Measurements from ENCODE around the gene AKR1C1.
"Not testable (repeated sequence)": the region's sequence is repeated elsewhere in the genome, so short reads cannot be mapped to it uniquely, and the experiment has no call there.

DNA sequence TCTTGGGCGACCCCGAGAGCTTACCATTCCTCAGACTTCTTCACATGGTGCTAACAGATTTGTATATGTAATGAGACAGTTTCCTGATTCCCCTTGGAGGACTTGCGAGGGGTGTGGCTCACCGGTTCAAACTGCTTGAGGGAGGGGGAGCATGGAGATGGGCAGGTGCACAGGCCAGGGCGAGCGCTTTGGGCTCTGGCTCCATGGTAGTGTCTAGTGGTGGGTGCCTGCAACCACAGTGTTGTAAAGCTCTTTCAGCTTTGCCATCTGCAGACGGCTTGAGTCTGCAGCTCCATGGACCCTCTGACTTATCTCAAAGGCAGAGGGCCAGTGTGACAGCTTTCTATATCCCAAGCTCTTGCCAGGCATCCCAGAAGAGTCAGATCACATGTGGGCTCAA is 7.1 kb upstream of the AKR1C1 start:
- TF ChIP-seq, protein P1, sequence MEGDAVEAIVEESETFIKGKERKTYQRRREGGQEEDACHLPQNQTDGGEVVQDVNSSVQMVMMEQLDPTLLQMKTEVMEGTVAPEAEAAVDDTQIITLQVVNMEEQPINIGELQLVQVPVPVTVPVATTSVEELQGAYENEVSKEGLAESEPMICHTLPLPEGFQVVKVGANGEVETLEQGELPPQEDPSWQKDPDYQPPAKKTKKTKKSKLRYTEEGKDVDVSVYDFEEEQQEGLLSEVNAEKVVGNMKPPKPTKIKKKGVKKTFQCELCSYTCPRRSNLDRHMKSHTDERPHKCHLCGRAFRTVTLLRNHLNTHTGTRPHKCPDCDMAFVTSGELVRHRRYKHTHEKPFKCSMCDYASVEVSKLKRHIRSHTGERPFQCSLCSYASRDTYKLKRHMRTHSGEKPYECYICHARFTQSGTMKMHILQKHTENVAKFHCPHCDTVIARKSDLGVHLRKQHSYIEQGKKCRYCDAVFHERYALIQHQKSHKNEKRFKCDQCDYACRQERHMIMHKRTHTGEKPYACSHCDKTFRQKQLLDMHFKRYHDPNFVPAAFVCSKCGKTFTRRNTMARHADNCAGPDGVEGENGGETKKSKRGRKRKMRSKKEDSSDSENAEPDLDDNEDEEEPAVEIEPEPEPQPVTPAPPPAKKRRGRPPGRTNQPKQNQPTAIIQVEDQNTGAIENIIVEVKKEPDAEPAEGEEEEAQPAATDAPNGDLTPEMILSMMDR (IDR thresholded peaks at IDR 0.05; ENCODE audit: borderline replicate concordance, extremely low read depth, low read length, poor library complexity, severe bottlenecking) = not testable (repeated sequence)
- TF ChIP-seq EZH2 (IDR thresholded peaks at IDR 0.05; ENCODE audit: borderline replicate concordance, low read depth, low read length, severe bottlenecking) = not testable (repeated sequence)

Data from DND-41 (cell line).